ENCODE results near the gene SYPL2. TPM values are rescaled to one million over a fixed set of nuclear protein-coding genes. Genes with fewer than 3 reads are reported as not detected.

The SYPL2 gene
- total and polyA plus RNA-seq, 8 donors, result 0.45 to 1.0 (median 0.58) TPM; not detected in 3

GRCh38 chr1:109482791-109483671, 16.7 kb downstream of the SYPL2 start:
- Histone ChIP-seq H3K27ac (peak overlapping the region in 3 of 5 donors; percentile 20 to 98 (median 98)), H3K36me3 (peaks cover 0 to 29% (median 15%) of the 10 kb centered on the region in 4 donors), H3K9me3 (no peaks in the 10 kb centered on the region), H3K27me3 (no peaks in the 10 kb centered on the region), H3K4me3 (peak overlapping the region; percentile 73 to 87 (median 78)), H3K4me1 (peaks cover 12 to 27% (median 24%) of the 10 kb centered on the region in 4 donors)
- no peak for DNase-seq
- WGBS, 5 donors, result 10 to 13% (median 10%) methylated on average over 28 to 29 of the region's 29 CpGs
- intact Hi-C loops (cut with DNase I; ENCODE audit: low total_unique reads), result no loop called here
- TF ChIP-seq POLR2A (IDR thresholded peaks at IDR 0.05), result no peak
- no peak for TF ChIP-seq CTCF (IDR thresholded peaks at IDR 0.05)
- TF ChIP-seq EP300 (IDR thresholded peaks at IDR 0.05), result no peak
- no peak for TF ChIP-seq POLR2AphosphoS5 (IDR thresholded peaks at IDR 0.05)

DNA sequence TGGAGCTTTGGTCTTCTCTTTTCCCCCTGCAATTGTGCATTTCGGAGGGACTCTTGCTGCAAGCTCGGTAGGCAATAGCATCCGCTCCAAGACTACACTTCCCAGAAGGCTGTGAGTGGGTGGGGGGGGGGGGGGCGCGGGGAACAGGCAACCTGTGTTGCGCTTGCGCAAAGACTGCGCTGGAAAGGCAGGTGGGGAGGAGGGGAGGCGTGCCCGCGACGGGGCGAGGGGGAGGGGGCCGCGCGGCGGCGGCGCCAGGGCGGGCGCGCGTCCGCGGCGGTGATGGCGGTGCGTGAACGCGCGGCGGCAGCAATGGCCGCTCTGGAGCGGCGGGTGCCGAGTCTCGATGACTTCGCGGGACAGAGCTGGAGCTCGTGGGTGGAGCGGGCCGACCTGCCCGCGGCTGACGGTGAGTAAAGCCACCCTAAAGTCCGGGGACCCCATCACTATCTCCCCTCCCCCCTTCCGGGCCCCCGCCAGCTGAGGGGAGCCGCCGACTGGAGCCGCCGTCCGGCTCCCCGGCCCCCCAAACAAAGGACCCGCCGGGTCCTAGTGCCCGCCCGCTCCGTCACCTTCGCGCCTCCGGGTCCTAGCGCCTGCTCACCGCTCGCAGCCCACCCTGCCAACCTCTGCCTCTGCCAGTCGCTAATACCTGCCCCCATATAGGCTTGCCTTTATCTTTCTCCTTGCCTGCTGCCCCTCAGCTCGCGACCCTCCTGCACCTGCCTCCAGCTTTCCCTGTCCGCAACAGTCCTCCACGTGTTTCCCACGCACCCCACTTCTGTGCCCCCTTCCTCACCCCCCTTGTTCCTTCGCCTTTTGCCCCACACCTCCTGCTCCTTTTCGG, 17.5 kb downstream of the SYPL2 start, which contains the start of gene ATXN7L2:
Gene ATXN7L2, plus strand, starts transcription at position 234 of the 847 bp plus-strand sequence. Its CDS starts 49 bp downstream, at position 283.
- 0 to 1% (median 0%) methylated on average over 31 to 72 of the region's 73 CpGs for WGBS, 5 donors

DNA sequence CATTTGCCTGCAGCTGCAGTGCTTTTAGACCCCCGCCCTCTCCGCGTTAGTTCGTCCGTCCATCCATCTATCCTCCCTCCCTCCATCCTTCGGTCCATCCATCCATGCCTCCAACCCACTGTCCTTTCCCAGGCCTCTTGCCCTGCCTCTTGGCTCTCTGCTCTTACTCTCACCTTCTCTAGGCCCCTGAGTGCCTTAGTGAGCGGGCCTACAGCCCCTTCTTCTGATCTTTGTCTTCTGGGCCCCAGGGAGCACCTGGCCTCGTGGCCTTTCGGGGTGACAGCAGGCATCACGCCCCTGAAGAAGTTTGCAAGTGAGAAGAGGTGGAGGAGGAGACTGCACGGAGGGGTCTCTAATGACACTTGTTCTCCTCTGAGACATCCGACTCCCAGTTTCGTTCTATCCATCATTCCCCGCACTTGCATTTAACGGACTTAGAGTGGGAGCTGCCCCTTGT, 18.2 kb downstream of the SYPL2 start:
- DNase-seq, result no peak
- Histone ChIP-seq H3K9me3 (no peaks in the 10 kb centered on the region), H3K27ac (peak overlapping the region in 4 of 5 donors; percentile 91 to 98 (median 97)), H3K36me3 (peaks cover 7 to 37% (median 29%) of the 10 kb centered on the region in 4 donors), H3K4me3 (peak overlapping the region; percentile 73 to 87 (median 78)), H3K4me1 (peaks cover 12 to 27% (median 24%) of the 10 kb centered on the region in 4 donors), H3K27me3 (no peaks in the 10 kb centered on the region)
- 22 to 34% (median 27%) methylated on average over 15 of the region's 15 CpGs for WGBS, 5 donors
- no peak for TF ChIP-seq POLR2A (IDR thresholded peaks at IDR 0.05)
- intact Hi-C loops (cut with DNase I; ENCODE audit: low total_unique reads), result no loop called here

More for the DNA sequence above, 17.5 kb downstream of the SYPL2 start, which contains the start of gene ATXN7L2:
- Histone ChIP-seq H3K4me1 (peaks cover 12 to 27% (median 24%) of the 10 kb centered on the region in 4 donors), H3K4me3 (peak within 1 kb of the TSS; percentile 73 to 87 (median 78)), H3K9me3 (no peaks in the 10 kb centered on the region), H3K36me3 (peaks cover 2 to 36% (median 22%) of the 10 kb centered on the region in 4 donors), H3K27me3 (no peaks in the 10 kb centered on the region), H3K27ac (peak within 1 kb of the TSS; percentile 91 to 98 (median 96))
- intact Hi-C loops (cut with DNase I; ENCODE audit: low total_unique reads), result no loop called here
- DNase-seq, result peak; percentile 94 to 97
- TF ChIP-seq POLR2AphosphoS5 (IDR thresholded peaks at IDR 0.05), result peak in 1 of 3 donors; percentile 38
- TF ChIP-seq POLR2A (IDR thresholded peaks at IDR 0.05), result no peak
- no peak for TF ChIP-seq CTCF (IDR thresholded peaks at IDR 0.05)

DNA sequence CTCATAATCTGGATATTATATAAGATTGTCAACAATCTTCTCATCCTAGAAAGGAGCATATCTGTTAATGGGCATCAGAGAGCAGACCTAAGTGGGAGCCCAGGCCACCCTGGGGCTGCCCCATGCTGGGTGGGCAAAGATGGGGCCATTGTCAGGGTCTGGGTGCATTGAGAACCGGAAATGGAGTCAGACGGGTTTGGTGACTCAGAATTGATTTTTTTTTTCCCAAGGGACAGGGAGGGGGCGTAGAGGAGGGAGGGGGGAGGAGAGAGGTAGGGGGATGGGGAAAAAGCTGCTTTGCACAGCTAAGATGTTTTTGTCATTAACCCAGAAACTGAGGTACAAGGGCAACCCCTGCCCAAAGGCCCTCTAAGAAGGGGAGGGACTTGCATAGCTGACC, 18.7 kb downstream of the SYPL2 start:
- Histone ChIP-seq H3K36me3 (peaks cover 7 to 37% (median 34%) of the 10 kb centered on the region in 4 donors), H3K9me3 (no peaks in the 10 kb centered on the region), H3K4me1 (peaks cover 12 to 27% (median 24%) of the 10 kb centered on the region in 4 donors), H3K4me3 (peak overlapping the region in 3 of 4 donors; percentile 74 to 87 (median 83)), H3K27me3 (no peaks in the 10 kb centered on the region), H3K27ac (no peak overlapping the region)
- intact Hi-C loops (cut with DNase I; ENCODE audit: low total_unique reads), result no loop called here
- no peak for DNase-seq
- TF ChIP-seq POLR2AphosphoS5 (IDR thresholded peaks at IDR 0.05) (no peak), POLR2A (IDR thresholded peaks at IDR 0.05) (no peak), EP300 (IDR thresholded peaks at IDR 0.05) (no peak), CTCF (IDR thresholded peaks at IDR 0.05) (no peak)
- 0 to 30% (median 17%) methylated on average over 3 of the region's 3 CpGs for WGBS, 5 donors

Data from stomach (tissue), 9 donors.